ENCODE data around the gene KLRC4. TPM values are rescaled to one million over a fixed set of nuclear protein-coding genes. Genes with fewer than 3 reads are reported as not detected.

KLRC4 gene
- total and polyA plus RNA-seq, 8 donors = 0.25 TPM; not detected in 7

DNA sequence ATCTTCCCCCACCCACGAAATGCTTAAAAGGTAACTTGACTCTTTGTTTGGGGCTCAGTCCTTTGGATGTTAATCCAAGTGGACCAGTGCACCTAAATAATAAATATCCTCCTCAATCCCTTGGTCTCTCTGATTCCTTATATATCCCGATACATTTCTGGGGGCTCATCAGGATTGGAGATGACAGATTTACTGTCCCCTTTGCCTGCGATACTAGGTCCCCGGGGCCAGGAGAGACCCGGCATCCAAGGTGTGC lies 46.0 kb downstream of the KLRC4 start:
- intact Hi-C loops (cut with DNase I) = no loop called here
- ATAC-seq = no peak
- no peak for FAIRE-seq
- no peaks in the 10 kb centered on the region for H3K36me3 ChIP-seq
- TF ChIP-seq, protein P1, sequence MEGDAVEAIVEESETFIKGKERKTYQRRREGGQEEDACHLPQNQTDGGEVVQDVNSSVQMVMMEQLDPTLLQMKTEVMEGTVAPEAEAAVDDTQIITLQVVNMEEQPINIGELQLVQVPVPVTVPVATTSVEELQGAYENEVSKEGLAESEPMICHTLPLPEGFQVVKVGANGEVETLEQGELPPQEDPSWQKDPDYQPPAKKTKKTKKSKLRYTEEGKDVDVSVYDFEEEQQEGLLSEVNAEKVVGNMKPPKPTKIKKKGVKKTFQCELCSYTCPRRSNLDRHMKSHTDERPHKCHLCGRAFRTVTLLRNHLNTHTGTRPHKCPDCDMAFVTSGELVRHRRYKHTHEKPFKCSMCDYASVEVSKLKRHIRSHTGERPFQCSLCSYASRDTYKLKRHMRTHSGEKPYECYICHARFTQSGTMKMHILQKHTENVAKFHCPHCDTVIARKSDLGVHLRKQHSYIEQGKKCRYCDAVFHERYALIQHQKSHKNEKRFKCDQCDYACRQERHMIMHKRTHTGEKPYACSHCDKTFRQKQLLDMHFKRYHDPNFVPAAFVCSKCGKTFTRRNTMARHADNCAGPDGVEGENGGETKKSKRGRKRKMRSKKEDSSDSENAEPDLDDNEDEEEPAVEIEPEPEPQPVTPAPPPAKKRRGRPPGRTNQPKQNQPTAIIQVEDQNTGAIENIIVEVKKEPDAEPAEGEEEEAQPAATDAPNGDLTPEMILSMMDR (IDR thresholded peaks at IDR 0.05) = no peak
- no peaks in the 10 kb centered on the region for H3K9me3 ChIP-seq
- H3K27me3 ChIP-seq = no peaks in the 10 kb centered on the region
- DNase-seq = no peak
- H3K4me1 ChIP-seq = peaks cover 14 to 31% (median 18%) of the 10 kb centered on the region in 3 donors
- peak overlapping the region; percentile 56 to 98 (median 86) for H3K27ac ChIP-seq
- H3K4me3 ChIP-seq = peak overlapping the region in 2 of 4 donors; percentile 39 to 60
- WGBS, 2 donors = 58 to 67% methylated on average over 5 of the region's 5 CpGs

DNA sequence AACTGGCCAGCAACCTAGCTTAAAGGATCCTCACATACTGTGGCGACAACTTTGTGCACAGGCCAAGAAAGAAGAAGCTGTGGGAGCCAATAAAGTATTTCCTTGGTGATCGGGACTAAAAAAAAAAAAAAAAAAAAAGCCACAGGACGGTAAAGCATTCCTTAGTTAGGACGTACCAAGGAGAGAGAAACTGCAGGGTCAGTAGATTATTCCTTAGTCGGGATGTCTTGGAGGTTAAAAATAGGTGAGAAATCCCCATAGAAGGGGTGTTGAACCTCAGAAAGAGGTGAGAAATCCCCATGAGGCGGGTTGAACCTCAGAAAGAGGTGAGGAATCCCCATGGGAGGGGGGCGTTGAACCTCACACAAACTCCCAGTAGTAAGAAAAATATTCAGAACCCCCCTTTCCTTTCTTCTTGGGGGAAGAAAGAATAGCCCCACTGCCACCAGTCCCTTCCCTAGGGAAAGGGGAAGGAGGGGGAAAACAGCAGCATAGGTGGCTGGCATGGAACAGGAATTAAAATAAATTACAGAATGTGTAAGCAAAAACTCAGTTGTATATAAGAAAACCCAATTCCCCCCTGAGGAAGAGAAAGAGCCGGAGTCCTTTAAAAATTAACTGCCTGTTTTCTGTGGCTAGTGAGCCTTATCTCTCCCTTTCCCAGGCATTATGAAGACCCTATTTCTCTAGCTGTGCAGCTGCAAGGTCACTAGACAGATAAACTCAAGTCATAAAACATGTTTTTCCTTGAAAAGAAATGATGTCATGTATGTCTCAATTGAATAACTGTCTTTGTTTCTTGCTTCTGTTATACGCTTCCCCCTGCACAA lies 46.5 kb downstream of the KLRC4 start:
- intact Hi-C loops (cut with DNase I) = no loop called here
- 61 to 67% methylated on average over 9 of the region's 9 CpGs for WGBS, 2 donors
- FAIRE-seq (no peak), ATAC-seq (no peak), DNase-seq (no peak)
- Histone ChIP-seq H3K36me3 (no peaks in the 10 kb centered on the region), H3K9me3 (no peaks in the 10 kb centered on the region), H3K4me3 (peak overlapping the region in 2 of 4 donors; percentile 5 to 60), H3K4me1 (peaks cover 14 to 31% (median 18%) of the 10 kb centered on the region in 3 donors), H3K27me3 (no peaks in the 10 kb centered on the region), H3K27ac (peak overlapping the region; percentile 23 to 98 (median 86))
- TF ChIP-seq, protein P1 (IDR thresholded peaks at IDR 0.05) = no peak

DNA sequence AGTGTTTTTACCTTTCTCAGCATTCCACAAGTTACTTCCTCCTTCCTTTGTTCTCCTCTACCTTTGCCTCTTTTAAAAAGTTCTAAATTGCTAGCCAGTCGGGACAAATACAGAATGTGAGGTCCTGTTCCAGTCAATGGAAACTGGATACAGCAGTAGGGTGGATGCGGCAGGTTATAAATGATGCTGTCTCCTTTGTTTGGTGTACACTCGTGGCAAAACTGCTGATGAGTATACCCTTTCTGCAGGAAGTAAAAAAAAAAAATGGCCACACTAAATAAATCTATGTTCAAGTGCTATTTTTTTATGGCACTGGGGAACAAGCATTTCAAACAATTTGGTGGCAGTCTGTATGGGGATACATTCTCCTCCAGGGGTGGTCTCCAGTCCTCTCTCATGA lies 47.2 kb downstream of the KLRC4 start:
- 51 to 54% methylated on average over 3 of the region's 3 CpGs for WGBS, 2 donors
- no peaks in the 10 kb centered on the region for H3K27me3 ChIP-seq
- DNase-seq (no peak), FAIRE-seq (no peak), ATAC-seq (no peak)
- peak overlapping the region; percentile 23 to 98 (median 86) for H3K27ac ChIP-seq
- intact Hi-C loops (cut with DNase I) = no loop called here
- no peaks in the 10 kb centered on the region for H3K36me3 ChIP-seq
- TF ChIP-seq, protein P1 (IDR thresholded peaks at IDR 0.05) = no peak
- no peak overlapping the region for H3K4me3 ChIP-seq
- H3K4me1 ChIP-seq = peaks cover 14 to 31% (median 18%) of the 10 kb centered on the region in 3 donors
- H3K9me3 ChIP-seq = no peaks in the 10 kb centered on the region

DNA sequence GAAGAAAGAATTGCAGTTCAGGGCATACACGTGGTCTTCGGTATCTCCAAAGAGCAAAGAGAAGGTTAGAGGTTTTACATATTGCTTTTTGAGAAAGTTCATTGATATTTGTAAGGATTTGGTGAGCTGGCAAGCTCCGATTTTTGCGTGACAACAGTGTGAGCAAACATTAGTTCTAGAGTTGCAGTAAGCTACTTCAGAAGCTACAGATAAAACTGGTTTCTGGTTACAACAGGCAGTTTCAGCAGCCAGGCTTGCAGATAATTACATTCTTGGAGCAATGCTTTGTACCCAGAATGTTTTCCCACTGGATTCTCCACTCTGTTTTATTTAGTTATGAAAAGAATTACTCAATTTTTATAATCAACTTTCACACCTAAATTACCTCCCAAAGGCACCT lies 47.9 kb downstream of the KLRC4 start:
- DNase-seq = no peak
- H3K4me3 ChIP-seq = no peak overlapping the region
- peak overlapping the region; percentile 24 to 98 (median 62) for H3K27ac ChIP-seq
- H3K36me3 ChIP-seq = no peaks in the 10 kb centered on the region
- peaks cover 9 to 27% (median 11%) of the 10 kb centered on the region in 3 donors for H3K4me1 ChIP-seq
- peak in 1 of 4 donors; percentile 14 for ATAC-seq
- TF ChIP-seq, protein P1 (IDR thresholded peaks at IDR 0.05) = no peak
- WGBS, 2 donors = 23 to 28% methylated on average over 4 of the region's 4 CpGs
- intact Hi-C loops (cut with DNase I) = no loop called here
- H3K9me3 ChIP-seq = no peaks in the 10 kb centered on the region
- H3K27me3 ChIP-seq = no peaks in the 10 kb centered on the region
- no peak for FAIRE-seq

DNA sequence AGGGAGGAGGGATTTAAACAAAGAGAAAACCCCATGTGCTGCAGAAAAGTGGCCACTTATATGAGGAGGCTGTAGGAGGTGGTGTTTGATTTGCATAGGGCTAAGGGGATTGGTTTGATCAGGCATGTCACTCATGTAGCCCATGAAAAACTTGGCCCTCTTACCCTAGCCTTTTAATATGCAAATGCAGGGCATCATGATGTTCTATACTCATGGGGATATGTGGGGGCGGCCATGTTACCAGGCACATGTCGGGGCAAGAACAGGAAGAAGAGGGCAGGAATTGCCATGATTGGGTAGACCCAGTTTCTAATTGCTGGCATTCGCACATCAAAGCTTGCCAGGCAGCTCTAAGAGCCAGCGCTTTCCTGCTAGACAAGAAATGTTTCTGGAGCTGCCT lies 48.5 kb downstream of the KLRC4 start:
- TF ChIP-seq, protein P1 (IDR thresholded peaks at IDR 0.05) = no peak
- H3K27ac ChIP-seq = peak overlapping the region in 3 of 4 donors; percentile 24 to 98 (median 95)
- peaks cover 4 to 22% (median 7%) of the 10 kb centered on the region in 3 donors for H3K4me1 ChIP-seq
- WGBS, 2 donors = 84 to 88% methylated on average over 4 of the region's 4 CpGs
- intact Hi-C loops (cut with DNase I) = no loop called here
- no peaks in the 10 kb centered on the region for H3K36me3 ChIP-seq
- no peak for DNase-seq
- H3K4me3 ChIP-seq = no peak overlapping the region
- H3K9me3 ChIP-seq = no peaks in the 10 kb centered on the region
- H3K27me3 ChIP-seq = no peaks in the 10 kb centered on the region
- ATAC-seq = no peak
- no peak for FAIRE-seq
